Adrenal gland (tissue), 12 donors: Measurements from ENCODE around the gene PRKN. TPM values are rescaled to one million over a fixed set of nuclear protein-coding genes. Genes with fewer than 3 reads are reported as not detected.

Source experiments
- DNase-seq, 7 donors: peaks; one replicate each; pipeline ENCODE4 v3.0.0-alpha.2; 2019 to 2020
- H3K27ac ChIP-seq, 5 donors: fragments of 200-600 bp; sonication (generic) in 4 of 5; 1 replicate in 3 of 5; 2 replicates in 2 of 5; pipeline versions ENCODE4 v1.5.1 to v1.8.0; 2016 to 2020; ENCODE audit warnings: mild to moderate bottlenecking in 1 of 5
- H3K27me3 ChIP-seq: fragments of 200-600 bp; 2 replicates; pipeline ENCODE4 v1.8.0; 2021
- H3K36me3 ChIP-seq, 2 donors: fragments of 200-600 bp; replicated peaks in 1 of 2; 1 replicate in 1 of 2; 2 replicates in 1 of 2; pipeline versions ENCODE4 v1.5.1 to v1.8.0; 2018 to 2022
- H3K4me1 ChIP-seq, 2 donors: fragments of 200-600 bp; replicated peaks in 1 of 2; 1 replicate in 1 of 2; 2 replicates in 1 of 2; pipeline versions ENCODE4 v1.5.1 to v1.8.0; 2018 to 2021
- H3K4me3 ChIP-seq, 4 donors: fragments of 200-600 bp; sonication (generic) in 3 of 4; one replicate each; pipeline ENCODE4 v1.5.1; 2016 to 2018
- H3K9me3 ChIP-seq, 3 donors: fragments of 200-600 bp; sonication (generic) in 1 of 3; replicated peaks in 1 of 3; 1 replicate in 2 of 3; 2 replicates in 1 of 3; pipeline versions ENCODE4 v1.5.1 to v1.8.0; 2016 to 2021
- POLR2A ChIP-seq, 2 donors: fragments of 450-650 bp; IDR thresholded peaks; one replicate each; pipeline ENCODE4 v1.6.1; 2017; ENCODE audit warnings: antibody characterized with exemption in 2 of 2, mild to moderate bottlenecking in 2 of 2, moderate library complexity in 1 of 2
- WGBS, 4 donors: extraction: QIAGEN DNeasy Blood & Tissue Kit in 2 of 4; methylation state at CpG; one replicate each; pipeline versions ENCODE4 v1.1.5 to v1.1.7; 2013 to 2017; 5-methylcytosine and 5-hydroxymethylcytosine counted together
- intact Hi-C, 2 donors: fragments of 100-400 bp; cut with DNase I; formaldehyde crosslinking; loops; one replicate each; pipeline versions ENCODE4 v1.14.1 to v1.15.0; 2022 to 2023
- polyA plus RNA-seq, 3 donors: library from polyadenylated mRNA; stranded (reverse); fragments of 200-250 nt in 2 of 3; fragments of 350-450 nt in 1 of 3; fragmentation: Illumina TruSeq in 1 of 3; extraction: RNeasy Lipid Tissue Mini Kit (QIAGEN cat#74804) in 1 of 3; gene quantifications; one replicate each; pipeline ENCODE4 v1.2.3, GENCODE V29; 2013 to 2014
- total RNA-seq, 9 donors: library from RNA; depleted of rRNA in 4 of 9; stranded (reverse); fragments of >200 nt in 4 of 9; fragments of 120-200 nt in 1 of 9; fragmentation: NEBNext Ultra II Directional in 1 of 9; extraction: Animal tissue kit (Norgen Biotek cat#: 25700) in 1 of 9; gene quantifications; one replicate each; pipeline versions ENCODE4 v1.1.0 to v1.2.4, GENCODE V29; 2013 to 2023
- TF ChIP-seq, protein P1 (sequence below), 6 experiments: fragments of 450-650 bp in 4 of 6; fragments of 200-600 bp in 2 of 6; sonication (generic) in 1 of 6; IDR thresholded peaks; 1 replicate in 5 of 6; 2 replicates in 1 of 6; pipeline versions ENCODE4 v1.5.1 to v1.8.0; 2016 to 2021; ENCODE audit warnings: antibody characterized with exemption in 6 of 6, mild to moderate bottlenecking in 2 of 6, moderate library complexity in 1 of 6
- donor health status: healthy with polysubstance abuse.
- donor health status: Bipolar disorder and iron deficiency.
- donor health status: DM: yes; HTN: yes; CAD: no.
- donor health status: DM: no; HTN: no; CAD: no.
- donor health status: DM: no; HTN: no; CAD: no.
- donor health status: DM: yes; HTN: yes; CAD: no.

Gene PRKN
- total and polyA plus RNA-seq, 12 donors = 1.9 to 159 (median 13.3) TPM

DNA sequence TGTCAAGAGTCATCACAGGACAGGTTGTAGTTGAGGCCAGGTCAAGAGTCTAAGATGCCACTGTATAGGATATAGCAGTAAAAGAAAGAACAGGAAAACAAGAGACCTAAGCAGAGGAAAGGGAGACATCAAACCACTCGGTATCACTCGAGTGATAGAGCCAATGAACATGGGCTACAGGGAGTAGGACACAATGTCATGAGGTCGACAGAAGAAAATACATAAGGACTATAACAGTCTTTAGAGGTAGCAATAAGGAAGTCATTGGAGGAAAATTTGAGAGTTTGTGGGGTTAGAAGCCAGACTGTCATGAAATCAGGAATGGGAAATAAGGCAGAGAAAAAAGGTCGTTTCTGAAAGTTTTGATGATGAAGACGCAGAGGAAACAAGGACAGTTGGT lies 99.7 kb downstream of the PRKN start:
- no peak overlapping the region for H3K27ac ChIP-seq
- H3K36me3 ChIP-seq = no peaks in the 10 kb centered on the region
- no peak for TF ChIP-seq POLR2A (IDR thresholded peaks at IDR 0.05)
- TF ChIP-seq, protein P1, sequence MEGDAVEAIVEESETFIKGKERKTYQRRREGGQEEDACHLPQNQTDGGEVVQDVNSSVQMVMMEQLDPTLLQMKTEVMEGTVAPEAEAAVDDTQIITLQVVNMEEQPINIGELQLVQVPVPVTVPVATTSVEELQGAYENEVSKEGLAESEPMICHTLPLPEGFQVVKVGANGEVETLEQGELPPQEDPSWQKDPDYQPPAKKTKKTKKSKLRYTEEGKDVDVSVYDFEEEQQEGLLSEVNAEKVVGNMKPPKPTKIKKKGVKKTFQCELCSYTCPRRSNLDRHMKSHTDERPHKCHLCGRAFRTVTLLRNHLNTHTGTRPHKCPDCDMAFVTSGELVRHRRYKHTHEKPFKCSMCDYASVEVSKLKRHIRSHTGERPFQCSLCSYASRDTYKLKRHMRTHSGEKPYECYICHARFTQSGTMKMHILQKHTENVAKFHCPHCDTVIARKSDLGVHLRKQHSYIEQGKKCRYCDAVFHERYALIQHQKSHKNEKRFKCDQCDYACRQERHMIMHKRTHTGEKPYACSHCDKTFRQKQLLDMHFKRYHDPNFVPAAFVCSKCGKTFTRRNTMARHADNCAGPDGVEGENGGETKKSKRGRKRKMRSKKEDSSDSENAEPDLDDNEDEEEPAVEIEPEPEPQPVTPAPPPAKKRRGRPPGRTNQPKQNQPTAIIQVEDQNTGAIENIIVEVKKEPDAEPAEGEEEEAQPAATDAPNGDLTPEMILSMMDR (IDR thresholded peaks at IDR 0.05) = no peak
- intact Hi-C loops = no loop called here
- no peaks in the 10 kb centered on the region for H3K9me3 ChIP-seq
- 88 to 95% (median 93%) methylated on average over 5 of the region's 5 CpGs for WGBS, 4 donors
- H3K4me1 ChIP-seq = peaks cover 4 to 18% of the 10 kb centered on the region in 2 donors
- no peak overlapping the region for H3K4me3 ChIP-seq
- DNase-seq = no peak
- no peaks in the 10 kb centered on the region for H3K27me3 ChIP-seq

DNA sequence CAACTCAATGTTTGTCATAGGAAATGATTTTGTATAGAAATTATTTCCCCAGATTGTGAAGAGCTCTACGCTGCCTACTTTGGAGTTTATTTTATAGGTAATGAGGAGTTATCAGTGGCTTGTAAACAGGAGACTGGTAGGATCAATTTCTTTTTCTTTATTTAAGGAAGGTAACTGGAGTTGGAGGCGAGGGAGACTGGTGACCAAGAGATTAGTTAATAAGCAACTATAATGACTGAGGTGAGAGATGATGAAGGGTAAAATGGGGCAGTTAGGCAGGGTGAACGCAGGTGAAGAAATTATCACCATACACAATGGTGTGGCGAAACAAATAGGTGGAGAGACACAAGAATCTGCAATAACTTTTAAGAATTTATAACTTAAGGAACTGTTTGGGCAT lies 100.2 kb downstream of the PRKN start:
- no peak overlapping the region for H3K27ac ChIP-seq
- H3K36me3 ChIP-seq = no peaks in the 10 kb centered on the region
- H3K9me3 ChIP-seq = no peaks in the 10 kb centered on the region
- 73 to 83% (median 82%) methylated on average over 4 of the region's 4 CpGs for WGBS, 4 donors
- peaks cover 4 to 18% of the 10 kb centered on the region in 2 donors for H3K4me1 ChIP-seq
- no peaks in the 10 kb centered on the region for H3K27me3 ChIP-seq
- DNase-seq = no peak
- H3K4me3 ChIP-seq = no peak overlapping the region
- intact Hi-C loops = no loop called here
- no peak for TF ChIP-seq POLR2A (IDR thresholded peaks at IDR 0.05)
- TF ChIP-seq, protein P1 (IDR thresholded peaks at IDR 0.05) = no peak

DNA sequence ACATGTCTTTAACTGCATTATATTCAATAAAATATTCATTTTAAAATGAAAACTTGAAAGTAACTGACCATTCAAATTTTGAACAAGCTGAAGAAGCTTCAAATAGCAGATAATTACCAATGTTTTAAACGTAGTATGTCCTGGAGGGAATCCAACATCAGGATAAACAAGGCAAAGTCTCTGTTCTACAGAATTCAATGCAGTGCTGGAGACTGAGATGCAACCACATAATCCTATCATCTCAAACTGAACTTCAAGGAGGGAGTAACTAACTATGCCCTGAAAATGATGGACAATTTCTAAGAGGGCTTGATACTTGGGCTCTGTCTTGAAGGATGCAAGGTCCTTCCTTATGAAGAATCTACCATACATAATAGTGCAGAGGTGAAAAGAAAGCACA lies 100.7 kb downstream of the PRKN start:
- no peak overlapping the region for H3K4me3 ChIP-seq
- no peak for DNase-seq
- no peaks in the 10 kb centered on the region for H3K27me3 ChIP-seq
- no peak for TF ChIP-seq POLR2A (IDR thresholded peaks at IDR 0.05)
- TF ChIP-seq, protein P1 (IDR thresholded peaks at IDR 0.05) = no peak
- H3K36me3 ChIP-seq = no peaks in the 10 kb centered on the region
- H3K9me3 ChIP-seq = no peaks in the 10 kb centered on the region
- peaks cover 4 to 18% of the 10 kb centered on the region in 2 donors for H3K4me1 ChIP-seq
- intact Hi-C loops = no loop called here
- 44 to 56% (median 50%) methylated on average over 1 of the region's 1 CpG for whole genome bisulfite sequencing, 4 donors
- peak overlapping the region in 3 of 5 donors; percentile 68 to 90 (median 79) for H3K27ac ChIP-seq

DNA sequence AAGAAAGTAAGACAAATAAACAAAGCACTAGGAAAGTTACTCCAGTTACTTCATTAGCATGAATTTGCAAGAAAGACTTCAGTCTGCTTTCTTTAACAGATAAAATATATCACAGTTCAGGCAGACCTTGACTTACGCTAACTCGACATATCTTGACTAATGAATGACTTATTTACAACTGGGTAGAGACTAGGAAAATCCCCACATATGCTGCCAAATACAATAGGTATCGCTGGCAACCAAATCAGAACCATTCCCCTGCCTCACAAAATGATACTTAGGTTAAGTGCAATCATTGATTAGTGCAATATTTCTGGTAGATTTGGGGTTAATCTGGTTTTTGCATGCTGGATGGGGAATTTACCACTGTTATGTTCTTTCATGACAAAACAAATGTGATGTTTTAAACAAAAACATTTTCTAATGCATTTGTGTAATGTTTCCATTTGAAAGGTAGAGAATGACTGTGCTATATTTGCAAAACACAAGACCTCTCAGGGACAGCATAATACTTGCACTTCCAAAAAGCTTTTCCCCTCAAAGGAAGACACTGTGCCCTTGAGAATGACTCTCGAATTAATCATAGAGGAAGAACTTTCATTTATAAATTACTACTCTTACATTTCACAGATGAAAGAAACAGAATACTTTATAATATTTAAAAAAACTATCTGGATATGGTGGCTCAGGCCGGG lies 101.6 kb downstream of the PRKN start:
- TF ChIP-seq POLR2A (IDR thresholded peaks at IDR 0.05) = peak in 1 of 2 donors; percentile 11
- TF ChIP-seq, protein P1 (IDR thresholded peaks at IDR 0.05) = no peak
- H3K36me3 ChIP-seq = no peaks in the 10 kb centered on the region
- no peaks in the 10 kb centered on the region for H3K9me3 ChIP-seq
- H3K4me1 ChIP-seq = peaks cover 4 to 23% of the 10 kb centered on the region in 2 donors
- peak overlapping the region in 1 of 4 donors; percentile 14 for H3K4me3 ChIP-seq
- no peak for DNase-seq
- intact Hi-C loops = no loop called here
- H3K27me3 ChIP-seq = no peaks in the 10 kb centered on the region
- WGBS, 4 donors = 28 to 41% (median 36%) methylated on average over 5 of the region's 5 CpGs
- peak overlapping the region; percentile 67 to 90 (median 79) for H3K27ac ChIP-seq
